ENCODE measurements around the gene CRIM1.

CRIM1 gene

GRCh38 chr2:36560726-36561125 is 205.1 kb downstream of the CRIM1 start:
- no peak for DNase-seq (ENCODE audit: low read depth)

- DNase-seq (ENCODE audit: low read depth), result peak; percentile 93
Observed at GRCh38 chr2:36561237-36561944, 205.8 kb downstream of the CRIM1 start.

GRCh38 chr2:36562240-36562639 is 206.7 kb downstream of the CRIM1 start:
- peak; percentile 84 for DNase-seq (ENCODE audit: low read depth)

GRCh38 chr2:36562973-36563532 is 207.5 kb downstream of the CRIM1 start:
- peak; percentile 76 for DNase-seq (ENCODE audit: low read depth)

GRCh38 chr2:36564377-36564930 is 208.9 kb downstream of the CRIM1 start:
- DNase-seq (ENCODE audit: low read depth), result no peak

GRCh38 chr2:36565712-36566111 is 210.1 kb downstream of the CRIM1 start:
- DNase-seq (ENCODE audit: low read depth), result no peak

- peak; percentile 38 for DNase-seq (ENCODE audit: low read depth)
Observed at GRCh38 chr2:36566887-36567286, 211.3 kb downstream of the CRIM1 start.

- no peak for DNase-seq (ENCODE audit: low read depth)
Observed at GRCh38 chr2:36567711-36568408, 212.3 kb downstream of the CRIM1 start.

GRCh38 chr2:36568516-36569246 is 213.1 kb downstream of the CRIM1 start:
- peak; percentile 69 for DNase-seq (ENCODE audit: low read depth)

- peak; percentile 43 for DNase-seq (ENCODE audit: low read depth)
Observed at GRCh38 chr2:36569267-36569856, 213.8 kb downstream of the CRIM1 start.

GRCh38 chr2:36570416-36570815 is 214.8 kb downstream of the CRIM1 start:
- peak; percentile 63 for DNase-seq (ENCODE audit: low read depth)

- no peak for DNase-seq (ENCODE audit: low read depth)
Observed at GRCh38 chr2:36572054-36572718, 216.6 kb downstream of the CRIM1 start.

GRCh38 chr2:36572719-36573059 is 217.1 kb downstream of the CRIM1 start:
- no peak for DNase-seq (ENCODE audit: low read depth)

- DNase-seq (ENCODE audit: low read depth), result no peak
Observed at GRCh38 chr2:36573165-36573564, 217.6 kb downstream of the CRIM1 start.

GRCh38 chr2:36574560-36574959 is 219.0 kb downstream of the CRIM1 start:
- DNase-seq (ENCODE audit: low read depth), result no peak

- no peak for DNase-seq (ENCODE audit: low read depth)
Observed at GRCh38 chr2:36577884-36578283, 222.3 kb downstream of the CRIM1 start.

GRCh38 chr2:36578343-36579296 is 223.0 kb downstream of the CRIM1 start:
- DNase-seq (ENCODE audit: low read depth), result no peak

GRCh38 chr2:36579297-36579664 is 223.7 kb downstream of the CRIM1 start:
- no peak for DNase-seq (ENCODE audit: low read depth)

GRCh38 chr2:36582538-36582937 is 227.0 kb downstream of the CRIM1 start:
- DNase-seq (ENCODE audit: low read depth), result no peak

GRCh38 chr2:36582951-36583350 is 227.4 kb downstream of the CRIM1 start:
- DNase-seq (ENCODE audit: low read depth), result no peak

Measured in iris pigment epithelial cell (primary cell).